ENCODE data around the gene GALR2.

GRCh38 chr17:76115138-76115754, 40.7 kb downstream of the GALR2 start:
- no peak for TF ChIP-seq GATA2 (IDR thresholded peaks at IDR 0.05; ENCODE audit: low read depth, low read length)
- no peak for TF ChIP-seq GATA3 (IDR thresholded peaks at IDR 0.05; ENCODE audit: low read depth, low read length)

All from SH-SY5Y (cell line).